H1 (cell line): Measurements from ENCODE around the gene SLC35E1. TPM values are rescaled to one million over a fixed set of nuclear protein-coding genes. Genes with fewer than 3 reads are reported as not detected.

ENCODE experiments used
- CTCF ChIA-PET: fragments of 300-600 bp; sonication (Branson Sonifier 250); formaldehyde crosslinking; loops from one replicate; lab custom pipeline; 2021; ENCODE audit not compliant: partially characterized antibody; lab: Charles Lee
- POLR2A ChIA-PET: fragments of 300-600 bp; sonication (Branson Sonifier 250); formaldehyde crosslinking; loops from one replicate; lab custom pipeline; 2021; ENCODE audit warnings: inconsistent platforms; ENCODE audit not compliant: partially characterized antibody; lab: Charles Lee
- DNase-seq, 2 experiments: peaks; one replicate each; pipeline versions ENCODE4 v3.0.0 to v3.0.0-alpha.2; 2010 to 2022; ENCODE audit warnings: low spot score in 2 of 2, low read depth in 1 of 2, mixed read lengths in 1 of 2
- FAIRE-seq: peaks from 2 replicates; lab custom pipeline; 2011; peaks lifted over from hg19 to GRCh38; lab: Jason Lieb, UNC
- H2AFZ ChIP-seq: 2 replicates; pipeline ENCODE4 v1.8.1; 2012; ENCODE audit warnings: low read length, inconsistent platforms
- H2AK5ac ChIP-seq: 2 replicates; pipeline ENCODE4 v1.6.1; 2013; ENCODE audit warnings: low read depth, low read length
- H2BK120ac ChIP-seq: replicated peaks from 2 replicates; pipeline ENCODE3; 2013; ENCODE audit warnings: low read depth, low read length, inconsistent platforms
- H2BK12ac ChIP-seq: 2 replicates; pipeline ENCODE4 v1.6.1; 2013; ENCODE audit warnings: low read depth, low read length
- H2BK15ac ChIP-seq: 2 replicates; pipeline ENCODE4 v1.6.1; 2013; ENCODE audit warnings: low read length
- H2BK20ac ChIP-seq: 2 replicates; pipeline ENCODE4 v1.6.1; 2013; ENCODE audit warnings: low read length
- H2BK5ac ChIP-seq: 2 replicates; pipeline ENCODE4 v1.6.1; 2013; ENCODE audit warnings: low read depth, low read length
- H3K14ac ChIP-seq: 2 replicates; pipeline ENCODE4 v1.6.1; 2013; ENCODE audit warnings: inconsistent platforms; ENCODE audit not compliant: insufficient read length
- H3K18ac ChIP-seq: 2 replicates; pipeline ENCODE4 v1.6.1; 2013; ENCODE audit warnings: low read length; ENCODE audit errors: extremely low read depth
- H3K23ac ChIP-seq: 2 replicates; pipeline ENCODE4 v1.6.1; 2013; ENCODE audit warnings: inconsistent platforms; ENCODE audit not compliant: insufficient read length
- H3K23me2 ChIP-seq: 2 replicates; pipeline ENCODE4 v1.6.1; 2013; ENCODE audit warnings: low read depth, low read length
- H3K27ac ChIP-seq: 2 replicates; pipeline ENCODE4 v1.6.1; 2011; ENCODE audit warnings: low read depth, low read length, inconsistent platforms
- H3K27me3 ChIP-seq, 4 experiments: replicated peaks in 1 of 4; 1 replicate in 1 of 4; 2 replicates in 3 of 4; pipeline versions ENCODE4 v1.6.1 to v1.8.1; 2011 to 2013; ENCODE audit warnings: low read length in 3 of 4, mild to moderate bottlenecking in 3 of 4, inconsistent platforms in 2 of 4, mixed read lengths in 2 of 4, moderate library complexity in 1 of 4; ENCODE audit not compliant: control insufficient read depth in 3 of 4, insufficient read depth in 3 of 4; ENCODE audit errors: extremely low read depth in 1 of 4
- H3K36me3 ChIP-seq, 4 experiments: 2 replicates each; pipeline versions ENCODE4 v1.6.1 to v1.8.1; 2011 to 2013; ENCODE audit warnings: mild to moderate bottlenecking in 4 of 4, low read length in 3 of 4, moderate library complexity in 2 of 4, control low read depth in 1 of 4, inconsistent platforms in 1 of 4; ENCODE audit not compliant: insufficient read depth in 4 of 4, control insufficient read depth in 2 of 4
- H3K4ac ChIP-seq: replicated peaks from 2 replicates; pipeline ENCODE3; 2013; ENCODE audit warnings: low read length, low read depth, mixed read lengths, inconsistent platforms; ENCODE audit not compliant: insufficient read length
- H3K4me1 ChIP-seq, 4 experiments: replicated peaks in 1 of 4; 1 replicate in 1 of 4; 2 replicates in 3 of 4; pipeline versions ENCODE4 v1.6.1 to v1.8.1; 2011 to 2013; ENCODE audit warnings: low read length in 3 of 4, inconsistent platforms in 2 of 4, mixed read lengths in 1 of 4; ENCODE audit not compliant: insufficient read depth in 4 of 4, control insufficient read depth in 3 of 4
- H3K4me2 ChIP-seq, 2 experiments: 2 replicates each; pipeline versions ENCODE4 v1.6.1 to v1.8.1; 2011 to 2013; ENCODE audit warnings: low read depth in 2 of 2, low read length in 2 of 2, control low read depth in 1 of 2, inconsistent platforms in 1 of 2, mild to moderate bottlenecking in 1 of 2; ENCODE audit not compliant: insufficient read depth in 1 of 2
- H3K4me3 ChIP-seq, 4 experiments: fragments of 200-600, 300-600 bp in 1 of 4; sonication (generic), shearing (Covaris generic), sonication (Bioruptor Twin) in 1 of 4; 2 replicates each; pipeline versions ENCODE4 v1.5.1 to v1.8.1; 2011 to 2016; ENCODE audit warnings: low read length in 4 of 4, low read depth in 3 of 4, control low read depth in 2 of 4, inconsistent platforms in 2 of 4, mild to moderate bottlenecking in 2 of 4, mixed read lengths in 1 of 4, moderate library complexity in 1 of 4; ENCODE audit not compliant: insufficient read depth in 2 of 4; ENCODE audit errors: extremely low read depth in 1 of 4
- H3K56ac ChIP-seq: replicated peaks from 2 replicates; pipeline ENCODE3; 2013; ENCODE audit warnings: low read depth, mild to moderate bottlenecking, mixed read lengths, low read length, inconsistent platforms; ENCODE audit not compliant: insufficient read length
- H3K79me1 ChIP-seq: 2 replicates; pipeline ENCODE4 v1.6.1; 2013; ENCODE audit warnings: low read depth, low read length, control low read depth
- H3K79me2 ChIP-seq, 2 experiments: 2 replicates each; pipeline versions ENCODE4 v1.6.1 to v1.8.1; 2012 to 2013; ENCODE audit warnings: low read length in 2 of 2, mild to moderate bottlenecking in 2 of 2, inconsistent platforms in 1 of 2; ENCODE audit not compliant: insufficient read depth in 2 of 2, control insufficient read depth in 1 of 2
- H3K9ac ChIP-seq, 4 experiments: replicated peaks in 1 of 4; 1 replicate in 1 of 4; 2 replicates in 3 of 4; pipeline versions ENCODE4 v1.6.1 to v1.8.1; 2011 to 2013; ENCODE audit warnings: low read depth in 3 of 4, low read length in 3 of 4, control low read depth in 2 of 4, mild to moderate bottlenecking in 2 of 4, moderate library complexity in 2 of 4, inconsistent platforms in 1 of 4; ENCODE audit errors: extremely low read depth in 1 of 4
- H3K9me3 ChIP-seq, 2 experiments: 2 replicates each; pipeline versions ENCODE4 v1.6.1 to v1.8.1; 2012 to 2013; ENCODE audit warnings: mild to moderate bottlenecking in 2 of 2, moderate library complexity in 2 of 2, control low read depth in 1 of 2, inconsistent platforms in 1 of 2, low read depth in 1 of 2, low read length in 1 of 2, mixed read lengths in 1 of 2; ENCODE audit not compliant: insufficient read depth in 2 of 2
- H4K20me1 ChIP-seq, 2 experiments: replicated peaks in 1 of 2; 2 replicates each; pipeline versions ENCODE3 to v1.8.1; 2011 to 2013; ENCODE audit warnings: inconsistent platforms in 2 of 2, low read length in 2 of 2, mild to moderate bottlenecking in 1 of 2; ENCODE audit not compliant: insufficient read depth in 2 of 2, control insufficient read depth in 1 of 2
- H4K5ac ChIP-seq: 2 replicates; pipeline ENCODE4 v1.6.1; 2013; ENCODE audit warnings: low read length, low read depth, mixed read lengths, inconsistent platforms; ENCODE audit not compliant: insufficient read length
- H4K8ac ChIP-seq: 2 replicates; pipeline ENCODE4 v1.8.0; 2013; ENCODE audit warnings: mild to moderate bottlenecking, moderate library complexity, low read length, inconsistent platforms; ENCODE audit not compliant: insufficient read depth; ENCODE audit errors: extremely low read depth
- H4K91ac ChIP-seq: replicated peaks from 2 replicates; pipeline ENCODE3; 2013; ENCODE audit warnings: low read length, mixed read lengths, inconsistent platforms; ENCODE audit not compliant: insufficient read length
- BACH1 ChIP-seq: IDR thresholded peaks from 2 replicates; pipeline ENCODE4 v1.6.1; 2012; ENCODE audit warnings: low read length, improper control_type of control experiment
- CBX5 ChIP-seq: fragments of 300-800, 300-1000 bp; sonication (generic); IDR thresholded peaks from 2 replicates; pipeline ENCODE4 v1.7.1; 2016; ENCODE audit warnings: antibody characterized with exemption, low read length, low read depth
- CBX8 ChIP-seq: fragments of 300-800, 300-1000 bp; sonication (generic); IDR thresholded peaks from 2 replicates; pipeline ENCODE4 v1.7.1; 2016; ENCODE audit warnings: low read depth, low read length, borderline replicate concordance
- POU5F1 ChIP-seq: IDR thresholded peaks from 2 replicates; pipeline ENCODE4 v1.6.1; 2011; ENCODE audit warnings: low read depth, mild to moderate bottlenecking, low read length, moderate library complexity
- SP4 ChIP-seq: IDR thresholded peaks from 2 replicates; pipeline ENCODE4 v1.6.1; 2012; ENCODE audit warnings: low read length, inconsistent platforms
- TAF7 ChIP-seq: optimal IDR thresholded peaks from 2 replicates; pipeline ENCODE3; 2011; ENCODE audit warnings: low read depth, mild to moderate bottlenecking, inconsistent platforms, low read length, moderate library complexity, borderline replicate concordance
- TCF12 ChIP-seq: IDR thresholded peaks from 2 replicates; pipeline ENCODE4 v1.6.1; 2011; ENCODE audit warnings: low read depth, mild to moderate bottlenecking, low read length
- WGBS, 2 experiments: shearing (Covaris generic) in 1 of 2; methylation state at CpG; one replicate each; pipeline versions ENCODE4 v1.1.6 to v1.1.7; 2013 to 2015; ENCODE audit warnings: low lambda C conversion rate in 2 of 2, mixed read lengths in 2 of 2, inconsistent platforms in 1 of 2, low coverage in 1 of 2, missing lambda C conversion rate in 1 of 2; ENCODE audit not compliant: insufficient replicate concordance in 2 of 2, insufficient coverage in 1 of 2, insufficient read length in 1 of 2; ENCODE audit errors: extremely low coverage in 1 of 2, missing lambda C conversion rate in 1 of 2; 5-methylcytosine and 5-hydroxymethylcytosine counted together
- polyA plus RNA-seq, 7 experiments: library from polyadenylated mRNA; depleted of rRNA in 3 of 7; stranded (reverse) in 5 of 7; unstranded in 2 of 7; fragments of >200 nt in 5 of 7; fragments of 200-250 nt in 2 of 7; gene quantifications; 1 replicate in 5 of 7; 2 replicates in 1 of 7; 4 replicates in 1 of 7; pipeline versions ENCODE4 v1.2.1 to v1.2.3, GENCODE V29; 2011 to 2013; ENCODE audit warnings: missing spikeins in 2 of 7, mixed read lengths in 2 of 7
- total RNA-seq: library from RNA; stranded (reverse); fragmentation: NEBNext Ultra II Directional; extraction: Animal tissue kit (Norgen Biotek cat#: 25700); gene quantifications from 2 replicates; pipeline ENCODE4 v1.2.1, GENCODE V29; 2021

Gene SLC35E1
- total and polyA plus RNA-seq, 2 of the 8 experiments (the other 6 are each of a cell fraction or from before 2014, with no cell fraction given), result 26.0 to 31.9 TPM

DNA sequence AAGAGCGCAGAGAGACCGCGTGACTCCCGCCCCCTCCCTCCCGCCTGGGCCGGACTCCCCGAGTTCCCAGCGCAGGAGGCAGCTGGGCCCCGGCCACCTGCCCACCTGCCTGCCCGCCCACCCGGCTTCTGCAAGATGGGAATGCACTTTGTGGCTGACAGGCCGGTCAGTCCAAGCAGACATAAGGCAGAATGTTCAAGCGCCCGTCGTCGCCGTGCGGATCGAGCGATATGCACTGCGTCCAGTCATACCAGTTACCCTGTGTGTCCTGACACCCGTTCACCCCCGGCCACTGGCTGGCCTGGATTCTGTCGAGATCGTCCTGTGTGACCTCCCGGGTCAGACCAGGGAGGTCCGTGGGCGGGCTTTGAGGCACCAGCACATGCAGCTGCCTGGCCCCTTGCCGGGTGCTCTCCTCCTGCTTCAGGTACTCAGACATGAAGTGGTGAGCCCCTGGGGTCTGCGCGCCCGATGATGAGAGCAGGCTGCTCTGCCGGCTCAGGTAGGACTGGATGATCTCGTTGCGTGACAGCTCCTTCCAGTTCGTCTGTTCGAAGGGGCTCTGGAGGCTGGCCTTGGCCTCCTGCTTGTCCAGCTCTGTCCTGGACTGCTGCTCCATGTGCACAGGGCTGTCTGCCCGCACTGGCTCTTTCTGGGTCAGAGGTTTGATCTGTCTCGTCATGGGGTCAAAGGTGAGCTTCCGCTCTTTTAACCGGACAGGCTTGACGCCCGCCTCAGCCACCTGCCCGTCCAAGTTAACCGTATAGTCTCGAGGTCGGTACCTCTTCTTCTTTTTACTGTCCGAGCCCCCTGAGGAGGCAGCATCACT is 3.9 kb upstream of the SLC35E1 start:
- H3K79me1 ChIP-seq, result peaks cover 32% of the 10 kb centered on the region
- H4K5ac ChIP-seq, result no peak overlapping the region
- peaks cover 15 to 25% of the 10 kb centered on the region in 2 experiments for H4K20me1 ChIP-seq
- no peak overlapping the region for H3K56ac ChIP-seq
- peaks cover 0 to 6% (median 3%) of the 10 kb centered on the region in 4 experiments; a peak in 5 of 7 replicates for H3K4me1 ChIP-seq
- no peak overlapping the region for H2BK20ac ChIP-seq
- 95% methylated on average over 37 of the region's 48 CpGs; no CpG with 5 or more reads in 1 of the 2 experiments for WGBS, 2 experiments
- no peak overlapping the region for H3K14ac ChIP-seq
- no peaks in the 10 kb centered on the region for H3K27me3 ChIP-seq
- H3K79me2 ChIP-seq, result peaks cover 0 to 59% of the 10 kb centered on the region in 2 experiments; a peak in 2 of 4 replicates
- no peak overlapping the region for H2AK5ac ChIP-seq
- no peak overlapping the region for H2AFZ ChIP-seq
- no peak overlapping the region for H3K4ac ChIP-seq
- H3K27ac ChIP-seq, result no peak overlapping the region
- H4K8ac ChIP-seq, result peak overlapping the region; percentile 14; the same call in 1 of the 2 replicates
- H3K4me3 ChIP-seq, result no peak overlapping the region
- H3K18ac ChIP-seq, result no peak overlapping the region
- DNase-seq (no peak), FAIRE-seq (no peak)
- no peak overlapping the region for H2BK5ac ChIP-seq
- no peak overlapping the region for H2BK120ac ChIP-seq
- no peak overlapping the region for H2BK12ac ChIP-seq
- H3K36me3 ChIP-seq, result peaks cover 0 to 18% (median 7%) of the 10 kb centered on the region in 4 experiments; a peak in 6 of 8 replicates
- no peak overlapping the region for H4K91ac ChIP-seq
- ChIA-PET POLR2A (interaction anchor here (0.7 to 2.6 kb wide), 6 partner anchors 8 to 52 kb away, joined by 3 to 11 read pairs (median 4); partner anchors contain the start of gene MED26), CTCF (no interaction called here)
- no peak overlapping the region; a peak in 1 of 7 replicates for H3K9ac ChIP-seq
- no peak overlapping the region for H3K23ac ChIP-seq
- H3K4me2 ChIP-seq, result no peak overlapping the region
- H3K9me3 ChIP-seq, result no peaks in the 10 kb centered on the region
- peaks cover 9% of the 10 kb centered on the region; the same call in 1 of the 2 replicates for H3K23me2 ChIP-seq
- no peak overlapping the region for H2BK15ac ChIP-seq
- TF ChIP-seq TCF12 (no peak), CBX5 (no peak), CBX8 (no peak), SP4 (no peak), TAF7 (no peak), BACH1 (no peak), POU5F1 (no peak)
